Left forelimb (tissue), 1 donor: ENCODE measurements around the gene GLOD4.
"Not testable (repeated sequence)": the region's sequence is repeated elsewhere in the genome, so short reads cannot be mapped to it uniquely, and the experiment has no call there.

Source experiments
- DNase-seq: peaks from one replicate; pipeline ENCODE4 v3.0.0-alpha.2; 2018; ENCODE audit warnings: low spot score

Gene GLOD4

DNA sequence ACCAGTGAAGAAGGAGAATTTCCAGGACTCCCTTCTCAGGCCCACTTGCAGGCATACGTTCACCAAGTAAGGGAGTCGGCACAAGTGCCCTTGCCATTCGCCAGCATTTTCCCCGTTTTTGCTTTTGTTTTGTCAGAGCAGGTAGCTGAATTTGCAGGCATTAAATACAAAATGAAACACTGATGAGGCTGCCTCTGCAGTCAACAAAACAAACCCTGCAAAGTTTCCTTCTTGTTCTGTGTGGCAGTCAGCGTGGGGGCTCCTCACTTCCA is 7.8 kb downstream of the GLOD4 start:
- no peak for DNase-seq

DNA sequence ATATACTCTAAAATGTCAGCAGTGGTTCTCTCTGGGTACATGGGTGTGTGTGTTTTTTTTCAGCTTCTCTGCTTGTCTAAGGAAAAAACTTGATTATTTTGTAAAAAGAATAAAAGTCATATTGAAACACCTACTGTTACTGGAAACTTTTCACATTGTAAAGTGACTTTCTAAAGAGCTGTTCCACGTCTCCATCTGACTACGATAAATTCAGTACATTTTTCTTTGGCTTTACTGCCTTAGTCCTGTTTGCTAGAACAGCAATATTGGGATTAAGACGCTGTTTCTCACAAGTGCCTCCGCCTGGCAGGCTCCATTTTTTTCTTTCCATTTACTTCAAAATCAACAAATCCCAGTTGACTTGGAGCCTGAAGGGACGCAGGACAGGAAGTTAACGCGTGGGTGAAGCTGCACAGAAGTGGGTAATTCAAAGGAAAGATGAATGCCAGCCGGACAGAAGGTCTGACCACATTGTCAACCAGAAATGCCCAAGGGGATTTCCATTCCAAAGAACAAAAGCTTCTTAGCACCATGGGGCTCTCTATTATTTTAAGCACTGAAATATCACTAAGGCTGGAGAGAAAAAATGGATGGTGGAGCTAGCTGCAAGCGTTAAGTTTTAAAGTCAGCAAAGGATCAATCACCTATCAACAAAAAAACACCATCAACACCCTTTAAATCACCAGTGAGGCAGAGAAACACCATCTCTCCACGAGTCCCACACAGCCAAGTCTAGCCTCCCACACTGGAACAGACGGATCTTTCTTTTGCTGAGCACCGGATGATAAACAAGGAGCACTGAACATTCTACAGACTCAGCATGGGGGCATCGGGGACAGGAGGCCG is 8.4 kb downstream of the GLOD4 start:
- DNase-seq, result no peak

- no peak for DNase-seq
Measured at GRCh38 chr17:773016-773415, 9.1 kb downstream of the GLOD4 start.

DNA sequence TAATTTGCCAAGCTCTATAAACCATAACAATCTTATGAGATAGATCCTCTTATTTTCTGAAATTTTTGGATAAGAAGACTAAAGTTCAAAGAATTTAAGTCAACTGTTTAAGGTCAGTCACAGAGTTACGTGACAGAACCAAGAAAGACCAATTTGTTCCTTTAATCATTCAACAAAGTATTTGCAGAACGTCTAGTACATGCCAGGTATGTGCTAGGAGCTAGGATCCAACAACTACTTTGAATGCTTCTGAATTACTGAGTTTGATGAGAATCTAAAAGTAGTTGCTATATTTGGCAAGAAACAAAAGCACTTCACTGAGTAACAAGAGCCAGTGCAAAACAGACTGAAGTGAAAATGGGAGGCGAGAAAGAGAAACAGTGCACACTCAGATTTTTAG is 15.0 kb downstream of the GLOD4 start:
- no peak for DNase-seq

GRCh38 chr17:760371-760770 is 21.7 kb downstream of the GLOD4 start:
- no peak for DNase-seq

- DNase-seq, result no peak
Measured at GRCh38 chr17:759964-760363, 22.1 kb downstream of the GLOD4 start.

- not testable (repeated sequence) for DNase-seq
Measured at GRCh38 chr17:756010-756567, 26.0 kb downstream of the GLOD4 start.

DNA sequence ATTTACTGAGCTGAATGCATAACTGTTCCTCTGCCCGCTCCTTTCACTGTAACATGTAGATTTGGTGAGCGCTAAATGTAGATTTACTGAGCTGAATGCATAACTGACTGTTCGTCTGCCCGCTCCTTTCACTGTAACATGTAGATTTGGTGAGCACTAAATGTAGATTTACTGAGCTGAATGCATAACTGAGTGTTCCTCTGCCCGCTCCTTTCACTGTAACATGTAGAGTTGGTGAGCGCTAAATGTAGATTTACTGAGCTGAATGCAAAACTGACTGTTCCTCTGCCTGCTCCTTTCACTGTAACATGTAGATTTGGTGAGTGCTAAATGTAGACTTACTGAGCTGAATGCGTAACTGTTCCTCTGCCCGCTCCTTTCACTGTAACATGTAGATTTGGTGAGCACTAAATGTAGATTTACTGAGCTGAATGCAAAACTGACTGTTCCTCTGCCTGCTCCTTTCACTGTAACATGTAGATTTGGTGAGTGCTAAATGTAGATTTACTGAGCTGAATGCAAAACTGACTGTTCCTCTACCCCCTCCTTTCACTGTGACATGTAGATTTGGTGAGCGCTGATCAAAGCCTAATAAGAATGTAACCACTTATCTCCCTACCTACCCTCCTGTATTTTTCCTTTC is 26.6 kb downstream of the GLOD4 start:
- not testable (repeated sequence) for DNase-seq

DNA sequence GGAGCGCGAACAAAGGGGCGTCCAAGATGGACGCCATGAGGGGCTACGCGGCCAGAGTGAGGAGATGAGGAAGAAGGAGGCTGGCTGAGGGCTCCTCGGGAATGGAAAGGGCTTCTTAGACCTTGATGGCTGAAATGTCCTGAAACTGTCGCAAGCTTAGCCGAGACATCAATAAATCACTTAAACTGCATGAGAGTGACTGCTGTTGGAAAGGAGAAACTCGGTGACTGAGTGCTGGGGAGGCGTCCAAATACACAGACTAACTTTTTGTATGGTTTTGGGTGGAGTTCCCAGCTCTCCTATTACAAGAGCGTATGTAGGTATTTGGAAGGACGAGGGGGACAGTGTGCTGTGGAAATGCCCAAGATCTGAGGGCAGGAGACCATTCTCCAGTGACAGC is 28.7 kb downstream of the GLOD4 start:
- no peak for DNase-seq

DNA sequence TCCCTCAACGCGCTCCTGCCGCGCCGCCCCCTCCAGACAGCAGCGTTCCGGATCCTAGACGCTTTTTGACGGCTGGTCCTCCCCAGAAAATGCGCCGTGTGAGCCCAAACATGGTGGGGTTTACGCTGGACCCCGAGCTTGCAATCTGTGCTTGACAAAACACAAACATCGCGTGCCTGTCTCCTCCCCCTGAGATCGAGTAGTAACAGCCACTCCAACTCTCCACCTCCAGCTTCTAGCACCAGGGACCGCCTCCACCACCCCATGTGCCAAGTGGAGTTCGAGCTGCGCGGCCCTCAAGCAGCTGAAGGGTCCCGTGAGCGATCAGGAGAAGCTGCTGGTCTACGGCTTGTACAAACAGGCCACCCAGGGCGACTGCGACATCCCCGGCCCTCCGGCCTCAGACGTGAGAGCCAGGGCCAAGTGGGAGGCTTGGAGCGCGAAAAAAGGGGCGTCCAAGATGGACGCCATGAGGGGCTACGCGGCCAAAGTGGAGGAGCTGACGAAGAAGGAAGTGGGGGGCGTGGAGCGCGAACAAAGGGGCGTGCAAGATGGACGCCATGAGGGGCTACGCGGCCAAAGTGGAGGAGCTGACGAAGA is 29.4 kb downstream of the GLOD4 start:
- peak; percentile 80 for DNase-seq

DNA sequence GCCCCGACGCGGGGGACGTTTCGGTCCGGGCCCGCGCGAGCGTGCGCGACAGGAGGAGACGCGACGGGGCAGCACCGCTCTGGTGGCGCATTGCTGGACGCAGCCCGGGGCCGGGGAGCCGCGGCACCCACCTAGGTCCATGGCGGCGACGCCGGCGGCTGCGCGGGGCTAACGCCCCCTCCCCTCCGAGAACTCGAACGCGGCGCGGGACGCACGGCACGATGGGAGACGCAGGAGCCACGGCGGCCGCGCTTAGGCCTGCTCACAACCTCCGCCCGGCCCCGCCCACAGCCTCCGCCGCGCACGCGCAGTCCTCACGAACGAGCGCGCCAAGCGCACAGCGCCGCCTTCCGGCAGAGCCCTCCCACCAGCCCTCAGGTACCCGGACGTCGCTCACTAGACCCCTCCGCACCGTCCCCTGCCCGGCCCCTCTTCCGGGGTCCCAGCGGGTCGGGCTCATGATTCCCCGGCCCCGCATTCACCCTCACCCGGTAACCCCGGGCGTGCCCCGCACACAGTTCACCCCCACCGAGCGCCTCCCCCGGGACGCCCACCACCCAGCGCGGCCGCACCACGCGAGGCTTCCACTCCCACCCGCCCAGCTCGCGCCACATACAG is 30.0 kb downstream of the GLOD4 start, which contains the start of gene GEMIN4:
GEMIN4 (minus strand) TSS at position 263 of the 618 bp plus-strand sequence; CDS start at position 141, 122 bp downstream.
- DNase-seq, result peak; percentile 98

DNA sequence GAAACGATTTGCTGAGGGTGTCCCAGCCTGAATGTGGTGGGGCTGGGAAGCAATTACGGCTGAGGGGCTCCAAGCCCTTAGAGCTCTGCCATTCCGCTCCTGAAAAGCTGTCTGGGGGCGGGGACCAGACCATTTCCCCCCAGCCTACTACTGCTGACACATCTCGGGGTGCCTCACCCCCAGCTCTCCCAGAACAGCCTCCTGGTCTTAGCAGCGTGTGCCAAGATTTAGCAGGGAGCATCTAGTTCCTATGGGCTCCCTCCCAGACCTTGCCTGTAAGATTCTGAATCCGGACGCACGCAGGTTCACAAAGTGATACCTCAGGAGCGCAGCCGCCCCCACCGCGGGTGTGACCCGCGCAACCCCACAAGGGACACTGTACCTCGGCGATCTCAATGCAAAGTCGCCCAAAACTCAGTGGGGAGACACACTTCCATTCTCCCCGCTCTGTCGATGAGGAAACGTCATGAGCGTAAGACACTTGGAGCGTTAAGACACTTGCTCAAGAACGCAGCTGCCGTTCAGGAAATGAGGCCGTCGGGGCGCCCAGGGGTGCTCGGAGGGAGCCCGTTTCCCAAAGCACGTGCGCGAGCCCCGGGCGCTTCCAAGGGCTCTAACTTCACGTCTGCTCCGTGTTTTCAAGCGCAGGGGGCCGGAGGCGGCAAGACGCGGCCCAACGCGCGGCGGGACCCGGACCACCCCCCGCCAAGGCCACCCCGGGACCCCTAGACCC is 30.6 kb downstream of the GLOD4 start:
- DNase-seq, result no peak

- no peak for DNase-seq
Measured at GRCh38 chr17:750431-751037, 31.5 kb downstream of the GLOD4 start.

- DNase-seq, result not testable (repeated sequence)
Measured at GRCh38 chr17:749359-749758, 32.7 kb downstream of the GLOD4 start.

DNA sequence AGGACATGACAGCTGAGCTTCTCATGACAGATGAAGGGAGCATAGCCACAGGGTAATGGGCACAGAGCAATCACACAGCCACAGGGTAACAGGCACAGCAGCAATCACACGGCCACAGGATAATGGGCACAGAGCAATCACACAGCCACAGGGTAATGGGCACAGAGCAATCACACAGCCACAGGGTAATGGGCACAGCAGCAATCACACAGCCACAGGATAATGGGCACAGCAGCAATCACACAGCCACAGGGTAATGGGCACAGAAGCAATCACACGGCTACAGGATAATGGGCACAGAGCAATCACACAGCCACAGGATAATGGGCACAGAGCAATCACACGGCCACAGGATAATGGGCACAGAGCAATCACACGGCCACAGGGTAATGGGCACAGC is 33.5 kb downstream of the GLOD4 start:
- not testable (repeated sequence) for DNase-seq

DNA sequence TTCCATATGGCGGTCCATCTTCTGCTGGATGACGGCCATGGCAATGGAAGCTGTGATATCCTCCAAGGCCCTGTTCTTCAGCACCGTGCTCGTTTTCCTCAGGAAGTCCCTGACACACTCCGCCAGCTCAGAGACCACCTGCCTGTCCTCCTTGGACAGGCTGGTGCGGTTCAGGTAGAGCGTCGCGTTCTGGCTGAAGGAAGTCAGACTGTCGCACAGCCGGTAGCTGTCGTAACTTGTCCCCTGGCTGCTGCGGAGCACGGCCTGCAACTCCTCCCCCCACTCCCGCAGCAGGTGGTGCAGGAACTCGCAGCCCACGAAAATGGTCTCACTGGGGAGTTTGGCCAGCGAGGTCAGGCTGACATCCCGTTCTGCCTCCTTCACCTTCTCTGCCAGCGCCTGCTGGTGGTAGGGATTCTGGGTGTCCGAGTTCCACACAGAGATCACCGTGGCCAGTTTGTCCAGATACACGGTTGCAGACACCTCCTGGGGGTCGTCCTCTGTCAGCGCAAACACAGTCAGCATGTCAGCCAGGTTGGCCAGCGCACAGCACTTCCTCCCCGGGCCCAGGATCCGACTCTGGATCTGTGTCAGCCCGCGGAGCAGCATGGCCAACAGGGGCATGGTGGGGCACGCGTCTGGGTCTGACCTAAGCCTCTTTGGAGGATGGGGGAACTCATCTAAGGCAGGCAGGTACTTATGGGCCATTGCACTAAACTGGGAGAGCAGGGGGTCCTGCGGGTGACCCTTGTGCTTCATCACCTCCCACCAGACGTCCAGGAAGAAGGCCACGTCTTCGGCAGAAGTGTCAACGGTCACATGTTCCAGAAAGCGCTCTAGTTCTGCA is 35.1 kb downstream of the GLOD4 start:
- DNase-seq, result no peak

DNA sequence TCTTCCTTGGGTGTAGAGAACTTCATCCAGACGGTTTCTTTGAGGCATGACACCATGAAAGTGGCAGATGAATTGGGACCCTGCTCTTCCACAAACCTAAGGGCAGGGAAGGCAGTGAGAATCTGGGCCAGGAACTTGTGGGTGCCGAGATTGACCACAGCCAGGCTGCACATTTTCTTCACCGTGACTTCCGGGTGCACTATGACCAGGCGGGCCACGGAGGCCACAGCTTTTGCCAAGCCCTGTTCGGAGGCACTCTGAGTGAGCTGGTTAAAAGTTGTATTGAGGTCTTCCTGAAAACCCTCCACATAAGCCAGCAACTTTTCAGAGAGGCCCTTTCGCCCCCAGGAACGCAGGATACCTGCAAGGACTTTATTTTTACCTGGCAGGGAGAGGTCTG is 35.9 kb downstream of the GLOD4 start:
- DNase-seq, result no peak

DNA sequence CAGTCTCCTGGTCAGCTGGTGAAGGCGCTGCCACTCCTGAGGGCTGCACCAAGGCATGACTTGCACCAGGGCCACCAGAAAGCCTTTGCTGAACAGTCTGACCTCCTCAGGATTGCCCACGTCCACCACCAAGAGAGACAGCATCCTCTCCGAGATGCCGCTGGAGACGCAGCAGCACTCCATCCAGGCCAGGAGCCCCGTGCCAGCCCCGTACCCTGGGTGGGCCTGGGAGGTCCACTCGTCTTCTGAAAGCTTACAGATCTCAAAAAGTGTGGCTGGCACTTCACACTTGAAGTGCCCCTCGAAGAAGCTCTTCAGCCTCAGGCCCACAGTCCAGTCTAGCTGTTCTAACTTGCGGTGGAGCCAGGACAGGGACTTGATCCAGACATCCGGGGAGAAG is 36.7 kb downstream of the GLOD4 start:
- no peak for DNase-seq

- DNase-seq, result no peak
Measured at GRCh38 chr17:744937-745336, 37.1 kb downstream of the GLOD4 start.

- DNase-seq, result no peak
Measured at GRCh38 chr17:743139-743538, 38.9 kb downstream of the GLOD4 start.
